Mesothelial cell of epicardium (in vitro differentiated cells): ENCODE data around the gene MAK. TPM values are rescaled to one million over a fixed set of nuclear protein-coding genes. Genes with fewer than 3 reads are reported as not detected.
A peak's percentile ranks its signal among the peaks of the same experiment; 100 is the strongest.

Experiments
- DNase-seq, 2 experiments: peaks; one replicate each; pipeline ENCODE4 v3.0.0; 2021; ENCODE audit warnings: low spot score in 2 of 2; ENCODE audit not compliant: unreplicated experiment in 2 of 2
- H3K27ac Mint-ChIP-seq: 2 replicates; pipeline ENCODE4 v1.8.0; 2021; ENCODE audit warnings: mixed read lengths
- H3K27me3 Mint-ChIP-seq: 2 replicates; pipeline ENCODE4 v1.8.0; 2021; ENCODE audit warnings: low read depth, mixed read lengths
- H3K36me3 Mint-ChIP-seq: 2 replicates; pipeline ENCODE4 v1.8.0; 2021; ENCODE audit warnings: mixed read lengths
- H3K4me1 Mint-ChIP-seq: 2 replicates; pipeline ENCODE4 v1.8.0; 2021; ENCODE audit warnings: mixed read lengths
- H3K4me3 Mint-ChIP-seq: 2 replicates; pipeline ENCODE4 v1.8.0; 2021; ENCODE audit warnings: mild to moderate bottlenecking, moderate library complexity, mixed read lengths
- H3K9me3 Mint-ChIP-seq: 2 replicates; pipeline ENCODE4 v1.8.0; 2021; ENCODE audit warnings: mixed read lengths
- total RNA-seq: library from RNA; stranded (reverse); gene quantifications from 3 replicates; pipeline ENCODE4 v1.2.1, GENCODE V29; 2021
- TF ChIP-seq, protein P1 (sequence below): fragments of 200-600 bp; sonication (generic); IDR thresholded peaks from one replicate; pipeline ENCODE4 v1.5.0; 2021; ENCODE audit warnings: antibody characterized with exemption; ENCODE audit not compliant: unreplicated experiment

The MAK gene
- total RNA-seq, 1 donor from 2014 or later, result 0.25 TPM

DNA sequence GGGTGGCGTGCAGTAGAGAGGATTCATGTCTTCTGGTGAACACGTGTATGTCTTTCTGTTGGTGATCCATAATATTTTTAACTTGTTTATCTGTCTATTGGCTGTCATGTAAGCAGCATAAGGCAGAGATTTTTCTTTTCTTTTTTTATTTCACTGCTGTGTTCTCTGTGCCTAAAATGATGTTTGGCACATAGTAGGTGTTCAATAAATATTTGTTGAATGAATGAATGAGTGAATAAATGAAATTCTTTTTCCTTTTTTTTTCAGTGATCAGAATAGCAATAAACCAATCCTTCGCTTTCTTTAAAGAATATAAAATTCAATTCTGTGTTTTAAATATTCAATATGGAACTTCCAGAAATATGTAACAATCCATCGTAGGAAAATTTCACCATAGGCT lies 30.0 kb downstream of the MAK start:
- Mint-ChIP-seq H3K27me3 (no peaks in the 10 kb centered on the region), H3K4me3 (no peak overlapping the region), H3K36me3 (peaks cover 13% of the 10 kb centered on the region), H3K4me1 (no peaks in the 10 kb centered on the region), H3K9me3 (no peaks in the 10 kb centered on the region), H3K27ac (no peak overlapping the region)
- TF ChIP-seq, protein P1, sequence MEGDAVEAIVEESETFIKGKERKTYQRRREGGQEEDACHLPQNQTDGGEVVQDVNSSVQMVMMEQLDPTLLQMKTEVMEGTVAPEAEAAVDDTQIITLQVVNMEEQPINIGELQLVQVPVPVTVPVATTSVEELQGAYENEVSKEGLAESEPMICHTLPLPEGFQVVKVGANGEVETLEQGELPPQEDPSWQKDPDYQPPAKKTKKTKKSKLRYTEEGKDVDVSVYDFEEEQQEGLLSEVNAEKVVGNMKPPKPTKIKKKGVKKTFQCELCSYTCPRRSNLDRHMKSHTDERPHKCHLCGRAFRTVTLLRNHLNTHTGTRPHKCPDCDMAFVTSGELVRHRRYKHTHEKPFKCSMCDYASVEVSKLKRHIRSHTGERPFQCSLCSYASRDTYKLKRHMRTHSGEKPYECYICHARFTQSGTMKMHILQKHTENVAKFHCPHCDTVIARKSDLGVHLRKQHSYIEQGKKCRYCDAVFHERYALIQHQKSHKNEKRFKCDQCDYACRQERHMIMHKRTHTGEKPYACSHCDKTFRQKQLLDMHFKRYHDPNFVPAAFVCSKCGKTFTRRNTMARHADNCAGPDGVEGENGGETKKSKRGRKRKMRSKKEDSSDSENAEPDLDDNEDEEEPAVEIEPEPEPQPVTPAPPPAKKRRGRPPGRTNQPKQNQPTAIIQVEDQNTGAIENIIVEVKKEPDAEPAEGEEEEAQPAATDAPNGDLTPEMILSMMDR, result no peak
- DNase-seq, result no peak

DNA sequence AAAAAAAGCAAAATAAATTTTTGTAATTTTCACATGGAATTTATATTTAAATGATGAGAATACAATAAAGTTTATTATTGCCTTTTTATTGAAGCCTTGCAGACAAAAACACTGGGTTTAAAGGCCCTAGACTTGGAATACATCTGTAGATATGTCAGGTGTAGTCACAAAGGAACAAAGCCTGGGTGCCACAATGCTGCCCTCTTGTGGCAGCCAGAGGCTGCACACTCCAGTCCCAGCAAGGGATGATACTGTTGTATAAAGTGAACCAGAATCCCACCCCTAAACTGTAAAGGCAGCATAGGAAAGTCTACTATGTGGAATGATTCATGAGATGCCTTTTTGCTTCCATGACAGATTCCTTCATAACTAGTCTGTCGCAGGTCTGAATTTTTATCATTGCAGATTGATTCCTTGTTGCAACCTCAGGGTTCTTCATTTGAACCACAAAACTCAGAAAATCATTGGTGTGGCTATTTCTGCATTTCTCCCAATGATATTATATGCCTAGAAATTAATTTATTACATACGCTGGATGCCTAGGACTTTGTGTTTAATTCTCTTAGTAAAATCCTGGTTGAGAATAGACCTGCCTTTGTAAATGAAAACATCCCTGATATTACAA lies 37.0 kb downstream of the MAK start:
- TF ChIP-seq, protein P1, result peak; percentile 91
- H3K4me1 Mint-ChIP-seq, result no peaks in the 10 kb centered on the region
- H3K27ac Mint-ChIP-seq, result no peak overlapping the region
- H3K36me3 Mint-ChIP-seq, result peaks cover 5% of the 10 kb centered on the region
- H3K27me3 Mint-ChIP-seq, result no peaks in the 10 kb centered on the region
- no peak overlapping the region for H3K4me3 Mint-ChIP-seq
- no peaks in the 10 kb centered on the region for H3K9me3 Mint-ChIP-seq
- peak in 1 of 2 experiments; percentile 71 for DNase-seq

DNA sequence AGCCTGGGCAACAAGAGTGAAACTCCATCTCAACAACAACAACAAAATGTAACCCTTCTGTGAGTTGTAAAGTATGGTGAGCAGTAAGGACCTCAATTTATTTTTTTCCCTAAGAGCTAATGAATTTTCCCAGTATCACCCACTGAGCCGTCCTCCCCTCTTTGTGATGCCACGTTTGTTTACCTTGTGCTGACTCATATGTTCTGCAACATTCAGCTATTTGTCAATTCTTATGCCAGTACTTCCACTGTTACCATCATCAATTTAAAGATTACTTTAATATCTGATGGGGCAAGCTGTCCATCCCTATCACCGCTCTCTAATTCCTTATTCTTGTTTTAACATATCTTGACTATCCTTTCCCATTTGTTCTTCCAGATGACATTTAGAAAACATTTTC lies 37.5 kb downstream of the MAK start:
- peaks cover 3% of the 10 kb centered on the region for H3K36me3 Mint-ChIP-seq
- no peaks in the 10 kb centered on the region for H3K9me3 Mint-ChIP-seq
- TF ChIP-seq, protein P1, result no peak
- H3K4me3 Mint-ChIP-seq, result no peak overlapping the region
- no peak overlapping the region for H3K27ac Mint-ChIP-seq
- no peaks in the 10 kb centered on the region for H3K27me3 Mint-ChIP-seq
- H3K4me1 Mint-ChIP-seq, result no peaks in the 10 kb centered on the region
- DNase-seq, result no peak

DNA sequence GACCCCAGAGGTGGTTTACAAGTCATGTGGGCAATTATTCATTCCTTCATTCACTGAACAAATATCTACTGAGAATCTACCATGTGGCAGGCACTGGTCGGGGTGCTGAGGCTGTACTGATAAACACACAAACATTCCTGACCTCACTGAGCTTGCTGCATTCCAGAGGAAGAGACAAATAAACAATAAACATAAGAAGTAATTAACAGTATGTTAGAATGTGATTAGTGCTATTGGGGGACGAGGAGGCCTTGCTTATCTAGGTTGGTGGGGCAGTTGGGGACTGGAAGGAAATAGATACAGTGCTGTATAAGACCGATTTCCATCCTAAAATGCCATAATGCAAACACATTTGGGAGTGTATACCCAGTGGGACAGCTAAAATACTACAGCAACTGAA lies 44.1 kb downstream of the MAK start:
- no peaks in the 10 kb centered on the region for H3K27me3 Mint-ChIP-seq
- H3K4me1 Mint-ChIP-seq, result no peaks in the 10 kb centered on the region
- no peaks in the 10 kb centered on the region for H3K9me3 Mint-ChIP-seq
- no peak overlapping the region for H3K4me3 Mint-ChIP-seq
- TF ChIP-seq, protein P1, result no peak
- peaks cover 16% of the 10 kb centered on the region for H3K36me3 Mint-ChIP-seq
- DNase-seq, result no peak
- H3K27ac Mint-ChIP-seq, result no peak overlapping the region

DNA sequence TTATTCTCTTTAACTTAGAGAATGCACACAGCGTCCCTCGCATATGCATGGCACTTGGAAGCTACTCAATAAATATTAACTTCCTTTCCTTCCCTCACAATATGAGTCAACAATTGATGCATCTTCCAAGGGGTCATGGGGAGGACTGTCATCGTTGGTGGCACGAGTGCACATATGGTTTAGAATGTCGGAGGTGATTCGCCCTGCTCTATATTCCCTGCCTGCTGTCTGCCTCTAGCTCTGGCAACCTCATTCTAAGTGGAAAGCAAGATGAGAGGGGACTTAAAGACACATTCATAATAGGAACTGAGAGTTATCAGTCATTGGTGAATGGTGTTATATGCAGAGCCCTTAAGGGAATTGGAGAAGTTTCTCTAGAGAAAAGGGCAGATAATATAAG lies 44.6 kb downstream of the MAK start:
- DNase-seq, result no peak
- no peaks in the 10 kb centered on the region for H3K27me3 Mint-ChIP-seq
- no peaks in the 10 kb centered on the region for H3K9me3 Mint-ChIP-seq
- TF ChIP-seq, protein P1, result no peak
- H3K4me1 Mint-ChIP-seq, result no peaks in the 10 kb centered on the region
- no peak overlapping the region for H3K4me3 Mint-ChIP-seq
- no peak overlapping the region for H3K27ac Mint-ChIP-seq
- H3K36me3 Mint-ChIP-seq, result peaks cover 16% of the 10 kb centered on the region

DNA sequence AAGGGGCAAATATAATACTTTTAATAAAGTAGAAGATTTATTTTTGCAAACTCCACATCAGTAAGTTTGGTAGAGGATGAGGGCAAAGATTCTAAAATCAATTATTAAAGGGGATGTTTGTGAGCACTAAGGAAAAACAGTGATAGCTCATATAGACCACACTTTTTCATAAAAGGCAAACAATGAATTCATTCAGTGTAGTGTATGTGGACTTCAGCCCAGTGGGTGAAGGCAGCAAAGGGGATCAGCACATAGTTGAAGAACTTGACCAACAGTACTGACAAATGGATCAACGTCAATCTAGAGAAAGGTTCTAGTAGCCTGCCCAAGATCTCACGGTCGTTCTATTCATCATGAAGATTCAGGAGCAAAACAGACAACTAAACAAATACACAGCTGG lies 45.3 kb downstream of the MAK start:
- H3K36me3 Mint-ChIP-seq, result peaks cover 16% of the 10 kb centered on the region

More for the DNA sequence above, 45.3 kb downstream of the MAK start:
- Mint-ChIP-seq H3K27me3 (no peaks in the 10 kb centered on the region), H3K27ac (no peak overlapping the region), H3K4me1 (no peaks in the 10 kb centered on the region), H3K4me3 (no peak overlapping the region), H3K9me3 (no peaks in the 10 kb centered on the region)
- TF ChIP-seq, protein P1, result no peak
- DNase-seq, result no peak
